Endothelial cell of umbilical vein (primary cell): ENCODE data around the gene CLIC6. TPM values are rescaled to one million over a fixed set of nuclear protein-coding genes. Genes with fewer than 3 reads are reported as not detected.

Experiments used
- BruUV-seq: library from RNA; stranded (reverse); fragments of 400-500 nt; replicated peaks from 2 replicates; lab custom pipeline; 2021; lab: Mats Ljungman, UMichigan
- CTCF ChIA-PET: fragments of 300-600, 350-600 bp; sonication (Branson Sonifier 250); formaldehyde crosslinking; loops from one replicate; lab custom pipeline; 2021; ENCODE audit warnings: antibody characterized with exemption, inconsistent platforms; lab: Charles Lee
- POLR2A ChIA-PET: fragments of 300-600, 350-600 bp; sonication (Branson Sonifier 250); formaldehyde crosslinking; loops from one replicate; lab custom pipeline; 2021; ENCODE audit warnings: antibody characterized with exemption, inconsistent platforms; lab: Charles Lee
- DNase-seq: peaks from one replicate; pipeline ENCODE4 v3.0.0-alpha.2; 2011; ENCODE audit warnings: low read depth, low spot score
- FAIRE-seq: peaks from 2 replicates; lab custom pipeline; 2011; peaks lifted over from hg19 to GRCh38; lab: Jason Lieb, UNC
- H2AFZ ChIP-seq: 2 replicates; pipeline ENCODE4 v1.6.0; 2012; ENCODE audit warnings: low read depth, low read length, control low read depth, inconsistent platforms
- H3K27ac ChIP-seq: 2 replicates; pipeline ENCODE4 v1.5.1; 2011; ENCODE audit warnings: low read depth, mild to moderate bottlenecking, control low read depth, low read length, moderate library complexity; ENCODE audit not compliant: insufficient read depth
- H3K27me3 ChIP-seq, 2 experiments: 2 replicates each; pipeline versions ENCODE4 v1.6.0 to v1.6.1; 2011; ENCODE audit warnings: low read length in 2 of 2, mixed read lengths in 1 of 2; ENCODE audit not compliant: control insufficient read depth in 2 of 2, insufficient read depth in 2 of 2
- H3K36me3 ChIP-seq, 2 experiments: 2 replicates in 1 of 2; 3 replicates in 1 of 2; pipeline ENCODE4 v1.5.1; 2011; ENCODE audit warnings: low read length in 2 of 2, mild to moderate bottlenecking in 1 of 2, moderate library complexity in 1 of 2; ENCODE audit not compliant: control insufficient read depth in 2 of 2, insufficient read depth in 2 of 2; ENCODE audit errors: extremely low read depth in 1 of 2
- H3K4me1 ChIP-seq: 3 replicates; pipeline ENCODE4 v1.5.1; 2011; ENCODE audit warnings: mild to moderate bottlenecking, low read length; ENCODE audit not compliant: control insufficient read depth, insufficient read depth; ENCODE audit errors: extremely low read depth
- H3K4me2 ChIP-seq: 2 replicates; pipeline ENCODE4 v1.6.1; 2011; ENCODE audit warnings: low read length, control low read depth, mixed read lengths; ENCODE audit not compliant: insufficient read depth
- H3K4me3 ChIP-seq, 3 experiments: fragments of 200-600 bp in 1 of 3; sonication (generic), shearing (Covaris generic) in 1 of 3; replicated peaks in 1 of 3; 2 replicates each; pipeline ENCODE4 v1.5.1; 2011 to 2016; ENCODE audit warnings: control low read depth in 3 of 3, low read length in 3 of 3, mild to moderate bottlenecking in 2 of 3, inconsistent platforms in 1 of 3, low read depth in 1 of 3, moderate library complexity in 1 of 3; ENCODE audit not compliant: insufficient read depth in 1 of 3
- H3K79me2 ChIP-seq: 2 replicates; pipeline ENCODE4 v1.6.0; 2012; ENCODE audit warnings: low read length, inconsistent platforms; ENCODE audit not compliant: control insufficient read depth, insufficient read depth
- H3K9ac ChIP-seq: replicated peaks from 2 replicates; pipeline ENCODE3; 2011; ENCODE audit warnings: low read length, control low read depth; ENCODE audit not compliant: insufficient read depth; ENCODE audit errors: extremely low read depth
- H3K9me1 ChIP-seq: replicated peaks from 3 replicates; pipeline ENCODE4 v1.6.0; 2011; ENCODE audit warnings: mild to moderate bottlenecking, low read length; ENCODE audit not compliant: control insufficient read depth, insufficient read depth; ENCODE audit errors: extremely low read depth
- H3K9me3 ChIP-seq: replicated peaks from 2 replicates; pipeline ENCODE4 v1.5.1; 2012; ENCODE audit warnings: low read length, inconsistent platforms; ENCODE audit not compliant: control insufficient read depth, insufficient read depth
- H4K20me1 ChIP-seq: replicated peaks from 2 replicates; pipeline ENCODE3; 2011; ENCODE audit warnings: mild to moderate bottlenecking, low read length; ENCODE audit not compliant: control insufficient read depth, insufficient read depth; ENCODE audit errors: extremely low read depth
- FOS ChIP-seq: IDR thresholded peaks from 2 replicates; pipeline ENCODE4 v1.6.1; 2011; ENCODE audit warnings: mild to moderate bottlenecking, low read length, moderate library complexity, borderline replicate concordance; ENCODE audit not compliant: insufficient read depth
- GATA2 ChIP-seq: IDR thresholded peaks from 2 replicates; pipeline ENCODE4 v1.7.0; 2011; ENCODE audit warnings: low read depth, mild to moderate bottlenecking, moderate library complexity, mixed read lengths, low read length; ENCODE audit not compliant: insufficient read length, insufficient read depth
- JUN ChIP-seq: IDR thresholded peaks from 2 replicates; pipeline ENCODE4 v1.6.1; 2011; ENCODE audit warnings: borderline replicate concordance, low read depth; ENCODE audit not compliant: insufficient read length, insufficient read depth
- POLR2A ChIP-seq: IDR thresholded peaks from 2 replicates; pipeline ENCODE4 v1.6.1; 2012; ENCODE audit warnings: low read depth, mild to moderate bottlenecking, control low read depth, low read length
- POLR2AphosphoS5 ChIP-seq: IDR thresholded peaks from 2 replicates; pipeline ENCODE4 v1.6.1; 2012; ENCODE audit warnings: low read depth, mild to moderate bottlenecking, control low read depth, low read length, moderate library complexity; ENCODE audit not compliant: insufficient read depth
- dilution Hi-C: fragments of 300-500 bp; cut with MboI; formaldehyde crosslinking; loops from one replicate; pipeline ENCODE4 v1.15.0; 2019; ENCODE audit warnings: low sequenced_read_pairs; ENCODE audit not compliant: extremely low pct_ligation_motif_present
- intact Hi-C: fragments of 100-400 bp; cut with micrococcal nuclease; formaldehyde crosslinking; loops from one replicate; pipeline ENCODE4 v1.10.0; 2022
- polyA plus RNA-seq, 4 experiments: library from polyadenylated mRNA; depleted of rRNA in 3 of 4; stranded (reverse) in 3 of 4; unstranded in 1 of 4; fragments of >200 nt; gene quantifications; 2 replicates each; pipeline versions ENCODE4 v1.2.1 to v1.2.3, GENCODE V29; 2011 to 2012; ENCODE audit warnings: missing spikeins in 1 of 4
- total RNA-seq: library from RNA; stranded (reverse); gene quantifications from 2 replicates; pipeline ENCODE4 v1.2.3, GENCODE V29; 2021
- TF ChIP-seq, protein P1 (sequence below), 2 donors: IDR thresholded peaks; 1 replicate in 1 of 2; 2 replicates in 1 of 2; pipeline ENCODE4 v1.5.1; 2011; ENCODE audit warnings: low read length in 2 of 2, mild to moderate bottlenecking in 2 of 2, moderate library complexity in 2 of 2, control low read depth in 1 of 2, inconsistent platforms in 1 of 2, low read depth in 1 of 2; ENCODE audit not compliant: insufficient read depth in 1 of 2; ENCODE audit errors: extremely low read depth in 1 of 2

CLIC6 gene
- total and polyA plus RNA-seq, 2 donors (not counting 3 experiments of a cell fraction or from before 2014, with no cell fraction given), result not detected

DNA sequence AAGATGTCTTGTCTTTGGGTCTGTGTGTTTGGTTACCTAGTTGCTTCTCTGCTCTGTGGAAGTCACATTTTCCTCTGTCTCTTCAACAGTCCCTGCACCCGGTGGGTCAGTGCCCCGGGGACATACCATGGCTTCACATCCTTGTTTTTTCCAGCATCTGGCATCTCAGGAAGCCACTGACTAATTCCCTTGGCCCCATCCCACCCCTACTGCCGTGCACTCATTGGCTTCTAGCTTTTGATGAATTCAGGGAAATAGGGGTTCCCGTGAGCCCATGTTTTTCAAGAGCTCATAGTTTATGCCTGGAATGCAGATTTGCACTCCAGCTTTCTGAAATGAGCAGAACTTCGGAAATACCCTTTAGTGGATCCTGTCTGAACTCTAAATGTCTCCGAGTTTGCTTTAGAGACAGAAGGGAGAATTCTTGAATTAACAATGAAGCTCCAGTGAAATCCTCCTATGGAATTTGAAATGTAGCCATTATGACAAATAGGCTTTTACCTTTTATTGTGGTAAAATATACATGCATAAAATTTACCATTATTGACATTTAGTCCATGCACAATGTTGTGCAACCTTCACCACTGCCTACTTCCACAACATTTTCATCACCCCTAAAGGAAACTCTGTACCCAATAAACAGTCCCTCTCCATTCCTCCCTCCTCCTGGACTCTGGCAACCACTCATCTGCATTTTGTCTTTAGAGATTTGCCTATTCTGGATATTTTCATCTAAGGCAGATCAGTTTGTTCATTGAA lies 67.5 kb downstream of the CLIC6 start:
- intact Hi-C loops (no loop called here), dilution Hi-C loops (no loop called here)
- DNase-seq (no peak), FAIRE-seq (no peak)
- no TSS peak for BruUV-seq
- no peaks in the 10 kb centered on the region for H3K4me1 ChIP-seq
- H3K9ac ChIP-seq, result no peak overlapping the region
- CTCF ChIA-PET, result interaction anchor here (0.7 to 1.4 kb wide), 3 partner anchors 10 to 1060 kb away, joined by 3 to 5 read pairs (median 3); no protein-coding TSS in a partner anchor
- no peak overlapping the region for H3K4me2 ChIP-seq
- no peaks in the 10 kb centered on the region for H3K9me1 ChIP-seq
- POLR2A ChIA-PET, result no interaction called here
- H3K27me3 ChIP-seq, result peaks cover 27 to 50% of the 10 kb centered on the region in 2 experiments
- TF ChIP-seq GATA2 (no peak), JUN (no peak), POLR2AphosphoS5 (no peak), POLR2A (no peak), FOS (no peak)
- TF ChIP-seq, protein P1, sequence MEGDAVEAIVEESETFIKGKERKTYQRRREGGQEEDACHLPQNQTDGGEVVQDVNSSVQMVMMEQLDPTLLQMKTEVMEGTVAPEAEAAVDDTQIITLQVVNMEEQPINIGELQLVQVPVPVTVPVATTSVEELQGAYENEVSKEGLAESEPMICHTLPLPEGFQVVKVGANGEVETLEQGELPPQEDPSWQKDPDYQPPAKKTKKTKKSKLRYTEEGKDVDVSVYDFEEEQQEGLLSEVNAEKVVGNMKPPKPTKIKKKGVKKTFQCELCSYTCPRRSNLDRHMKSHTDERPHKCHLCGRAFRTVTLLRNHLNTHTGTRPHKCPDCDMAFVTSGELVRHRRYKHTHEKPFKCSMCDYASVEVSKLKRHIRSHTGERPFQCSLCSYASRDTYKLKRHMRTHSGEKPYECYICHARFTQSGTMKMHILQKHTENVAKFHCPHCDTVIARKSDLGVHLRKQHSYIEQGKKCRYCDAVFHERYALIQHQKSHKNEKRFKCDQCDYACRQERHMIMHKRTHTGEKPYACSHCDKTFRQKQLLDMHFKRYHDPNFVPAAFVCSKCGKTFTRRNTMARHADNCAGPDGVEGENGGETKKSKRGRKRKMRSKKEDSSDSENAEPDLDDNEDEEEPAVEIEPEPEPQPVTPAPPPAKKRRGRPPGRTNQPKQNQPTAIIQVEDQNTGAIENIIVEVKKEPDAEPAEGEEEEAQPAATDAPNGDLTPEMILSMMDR (IDR thresholded peaks at IDR 0.05; ENCODE audit: extremely low read depth in 1 of 2, insufficient read depth in 1 of 2, low read depth in 1 of 2, low read length in 2 of 2), result no peak
- H3K4me3 ChIP-seq, result no peak overlapping the region
- no peaks in the 10 kb centered on the region for H4K20me1 ChIP-seq
- no peaks in the 10 kb centered on the region for H3K9me3 ChIP-seq
- H3K79me2 ChIP-seq, result no peaks in the 10 kb centered on the region
- H3K27ac ChIP-seq, result no peak overlapping the region
- no peaks in the 10 kb centered on the region for H3K36me3 ChIP-seq
- H2AFZ ChIP-seq, result no peak overlapping the region
